Stimulated activated CD4-positive, alpha-beta T cell treated with anti-CD3 and anti-CD28 coated beads, Interleukin-2, amount 100 ng/mL, for 24 hours (primary cell): ENCODE measurements around the gene CLASP1.
"Not testable (repeated sequence)": the region's sequence is repeated elsewhere in the genome, so short reads cannot be mapped to it uniquely, and the experiment has no call there.

Experiments
- DNase-seq, 2 donors: peaks; one replicate each; pipeline ENCODE4 v3.0.0-alpha.2; 2020

CLASP1 gene

GRCh38 chr2:121363632-121364420, 285.4 kb downstream of the CLASP1 start:
- no peak for DNase-seq

GRCh38 chr2:121362774-121363173, 286.5 kb downstream of the CLASP1 start:
- DNase-seq, result no peak

- DNase-seq, result no peak
Measured at GRCh38 chr2:121362226-121362625, 287.0 kb downstream of the CLASP1 start.

- DNase-seq, result no peak
Measured at GRCh38 chr2:121360566-121361300, 288.5 kb downstream of the CLASP1 start.

- DNase-seq, result no peak
Measured at GRCh38 chr2:121359716-121360565, 289.3 kb downstream of the CLASP1 start.

GRCh38 chr2:121359170-121359569, 290.1 kb downstream of the CLASP1 start:
- DNase-seq, result no peak

- no peak for DNase-seq
Measured at GRCh38 chr2:121358291-121358690, 291.0 kb downstream of the CLASP1 start.

GRCh38 chr2:121356058-121356640, 293.1 kb downstream of the CLASP1 start:
- peak in 1 of 2 donors; percentile 17 for DNase-seq

GRCh38 chr2:121355488-121355887, 293.8 kb downstream of the CLASP1 start:
- no peak for DNase-seq

GRCh38 chr2:121351521-121352318, 297.5 kb downstream of the CLASP1 start:
- DNase-seq, result no peak

- DNase-seq, result no peak
Measured at GRCh38 chr2:121350890-121351289, 298.4 kb downstream of the CLASP1 start.

GRCh38 chr2:121350402-121350775, 298.9 kb downstream of the CLASP1 start:
- DNase-seq, result no peak

- DNase-seq, result no peak
Measured at GRCh38 chr2:121349721-121350401, 299.4 kb downstream of the CLASP1 start.

GRCh38 chr2:121348128-121348740, 301.0 kb downstream of the CLASP1 start:
- no peak for DNase-seq

- DNase-seq, result no peak
Measured at GRCh38 chr2:121346859-121347258, 302.4 kb downstream of the CLASP1 start.

GRCh38 chr2:121346407-121346806, 302.9 kb downstream of the CLASP1 start:
- no peak for DNase-seq

GRCh38 chr2:121345887-121346286, 303.4 kb downstream of the CLASP1 start:
- no peak for DNase-seq

GRCh38 chr2:121345101-121345500, 304.2 kb downstream of the CLASP1 start:
- DNase-seq, result no peak

- DNase-seq, result not testable (repeated sequence)
Measured at GRCh38 chr2:121343828-121344399, 305.3 kb downstream of the CLASP1 start.

GRCh38 chr2:121343191-121343590, 306.1 kb downstream of the CLASP1 start:
- no peak for DNase-seq

- DNase-seq, result no peak
Measured at GRCh38 chr2:121342751-121343150, 306.5 kb downstream of the CLASP1 start.
